ENCODE data around the gene DTD2. TPM values are rescaled to one million over a fixed set of nuclear protein-coding genes. Genes with fewer than 3 reads are reported as not detected.

The DTD2 gene
- total RNA-seq, 1 experiment from 2014 or later: 36.8 TPM

DNA sequence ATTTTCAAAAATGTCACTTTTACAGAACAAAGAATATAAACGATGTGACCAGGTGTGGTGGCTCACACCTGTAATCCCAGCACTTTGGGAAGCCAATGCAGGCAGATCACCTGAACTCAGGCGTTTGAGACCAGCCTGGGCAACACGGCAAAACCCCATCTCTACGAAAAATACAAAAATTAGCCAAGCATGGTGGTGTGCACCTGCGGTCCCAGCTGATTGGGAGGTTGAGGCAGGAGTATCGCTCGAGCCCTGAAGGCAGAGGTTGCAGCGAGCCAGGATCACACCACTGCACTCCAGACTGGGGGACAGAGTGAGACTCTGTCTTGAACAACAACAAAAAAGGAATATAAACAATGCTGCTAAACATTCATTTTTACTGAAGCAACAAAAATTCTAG, 52.2 kb downstream of the DTD2 start:
- Histone ChIP-seq H3K4me1 (ENCODE audit: insufficient read depth, low read length) (no peaks in the 10 kb centered on the region), H3K79me2 (ENCODE audit: low read length) (0 out of 2 replicates have a peak, but pooled peaks cover 5% of the 10 kb centered on the region), H3K27me3 (ENCODE audit: low read length) (no peaks in the 10 kb centered on the region), H3F3A (ENCODE audit: low read length, unreplicated experiment) (no peaks in the 10 kb centered on the region), H4K20me1 (ENCODE audit: low read length) (no peaks in the 10 kb centered on the region), H3K9ac (ENCODE audit: low read length) (no peak overlapping the region), H3K36me3 (ENCODE audit: low read depth, low read length) (no peaks in the 10 kb centered on the region), H3K9me3 (ENCODE audit: low read length) (no peaks in the 10 kb centered on the region), H3K9me2 (replicated peaks; ENCODE audit: low read length) (no peaks in the 10 kb centered on the region), H3K4me3 (ENCODE audit: low read length) (no peak overlapping the region), H2AFZ (ENCODE audit: low read length) (no peak overlapping the region), H3K27ac (ENCODE audit: low read length) (no peak overlapping the region), H3K4me2 (ENCODE audit: low read length) (no peak overlapping the region)
- ATAC-seq (no peak), DNase-seq (no peak)
- CTCF ChIA-PET: no interaction called here
- intact Hi-C loops (cut with micrococcal nuclease): no loop called here
- POLR2A ChIA-PET (ENCODE audit: unreplicated experiment): no interaction called here
- no peak for TF ChIP-seq EZH2 (IDR thresholded peaks at IDR 0.05; ENCODE audit: low read length, unreplicated experiment)
- TF ChIP-seq EZH2phosphoT487 (IDR thresholded peaks at IDR 0.05; ENCODE audit: borderline replicate concordance, low read length): no peak
- no peak for TF ChIP-seq CTCF (conservative IDR thresholded peaks at IDR 0.05; ENCODE audit: low read depth, low read length)
- BruUV-seq (replicated peaks): no TSS peak

DNA sequence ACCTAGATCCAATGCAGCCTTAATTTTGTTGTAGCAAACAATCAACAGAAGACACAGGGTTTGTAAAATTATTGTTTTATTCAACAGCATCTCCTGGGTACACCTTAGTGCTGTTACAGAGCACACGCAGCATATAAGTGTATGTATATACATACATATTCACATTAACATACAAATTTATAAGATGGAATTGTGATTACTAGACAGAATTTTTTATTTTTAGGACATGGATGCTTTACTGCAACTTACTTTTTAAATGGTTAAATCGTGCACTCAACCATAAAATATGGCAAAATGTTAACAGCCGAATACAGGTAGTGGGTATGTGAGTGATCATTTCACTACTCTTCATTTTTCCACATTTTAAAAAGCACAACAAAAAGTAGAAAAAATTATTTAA, 53.6 kb downstream of the DTD2 start:
- BruUV-seq (replicated peaks): no TSS peak
- no peak for ATAC-seq
- ChIA-PET POLR2A (ENCODE audit: unreplicated experiment) (no interaction called here), CTCF (no interaction called here)
- no peaks in the 10 kb centered on the region for H4K20me1 ChIP-seq (ENCODE audit: low read length)
- H3K9me2 ChIP-seq (replicated peaks; ENCODE audit: low read length): no peaks in the 10 kb centered on the region
- TF ChIP-seq EZH2phosphoT487 (IDR thresholded peaks at IDR 0.05; ENCODE audit: borderline replicate concordance, low read length): no peak
- TF ChIP-seq CTCF (conservative IDR thresholded peaks at IDR 0.05; ENCODE audit: low read depth, low read length): no peak
- TF ChIP-seq EZH2 (IDR thresholded peaks at IDR 0.05; ENCODE audit: low read length, unreplicated experiment): no peak
- no peak overlapping the region for H3K27ac ChIP-seq (ENCODE audit: low read length)
- H3K4me1 ChIP-seq (ENCODE audit: insufficient read depth, low read length): no peaks in the 10 kb centered on the region
- no peaks in the 10 kb centered on the region for H3K79me2 ChIP-seq (ENCODE audit: low read length)
- no peak for DNase-seq
- no peak overlapping the region for H2AFZ ChIP-seq (ENCODE audit: low read length)
- intact Hi-C loops (cut with micrococcal nuclease): no loop called here
- H3F3A ChIP-seq (ENCODE audit: low read length, unreplicated experiment): no peaks in the 10 kb centered on the region
- H3K9ac ChIP-seq (ENCODE audit: low read length): no peak overlapping the region
- H3K4me3 ChIP-seq (ENCODE audit: low read length): no peak overlapping the region
- H3K27me3 ChIP-seq (ENCODE audit: low read length): no peaks in the 10 kb centered on the region
- H3K9me3 ChIP-seq (ENCODE audit: low read length): no peaks in the 10 kb centered on the region
- H3K36me3 ChIP-seq (ENCODE audit: low read depth, low read length): peaks cover 3% of the 10 kb centered on the region; the same call in 1 of the 2 replicates
- H3K4me2 ChIP-seq (ENCODE audit: low read length): no peak overlapping the region

GRCh38 chr14:31402764-31403439, 54.4 kb downstream of the DTD2 start:
- Histone ChIP-seq H3K27me3 (ENCODE audit: low read length) (no peaks in the 10 kb centered on the region), H3K27ac (ENCODE audit: low read length) (no peak overlapping the region), H3K4me1 (ENCODE audit: insufficient read depth, low read length) (no peaks in the 10 kb centered on the region), H4K20me1 (ENCODE audit: low read length) (no peaks in the 10 kb centered on the region), H3K4me3 (ENCODE audit: low read length) (no peak overlapping the region), H3K4me2 (ENCODE audit: low read length) (no peak overlapping the region), H3K36me3 (ENCODE audit: low read depth, low read length) (peaks cover 3% of the 10 kb centered on the region; the same call in 1 of the 2 replicates), H3K9me2 (replicated peaks; ENCODE audit: low read length) (no peaks in the 10 kb centered on the region), H3K9me3 (ENCODE audit: low read length) (no peaks in the 10 kb centered on the region), H3K9ac (ENCODE audit: low read length) (no peak overlapping the region), H3K79me2 (ENCODE audit: low read length) (no peaks in the 10 kb centered on the region), H3F3A (ENCODE audit: low read length, unreplicated experiment) (no peaks in the 10 kb centered on the region), H2AFZ (ENCODE audit: low read length) (no peak overlapping the region)
- intact Hi-C loops (cut with micrococcal nuclease): no loop called here
- ATAC-seq: no peak
- POLR2A ChIA-PET (ENCODE audit: unreplicated experiment): interaction anchor here (1.5 kb wide), 1 partner anchor 17 kb away, joined by 20 read pairs; the partner anchor contains the start of gene HEATR5A
- no peak for DNase-seq
- CTCF ChIA-PET: no interaction called here
- no TSS peak for BruUV-seq (replicated peaks)
- TF ChIP-seq CTCF (conservative IDR thresholded peaks at IDR 0.05; ENCODE audit: low read depth, low read length) (no peak), EZH2phosphoT487 (IDR thresholded peaks at IDR 0.05; ENCODE audit: borderline replicate concordance, low read length) (no peak), EZH2 (IDR thresholded peaks at IDR 0.05; ENCODE audit: low read length, unreplicated experiment) (no peak)
